Measurements from ENCODE around the gene MAEA. TPM values are rescaled to one million over a fixed set of nuclear protein-coding genes. Genes with fewer than 3 reads are reported as not detected.

The MAEA gene
- total and polyA plus RNA-seq, 2 experiments from 2014 or later, result 49.8 to 99.0 TPM

GRCh38 chr4:1345903-1346780, 56.5 kb downstream of the MAEA start (continued):
- TF ChIP-seq ZNF462 (CRISPR knock-in tag; IDR thresholded peaks at IDR 0.05) (no peak), REST (IDR thresholded peaks at IDR 0.05; ENCODE audit: unreplicated experiment) (no peak), STAT1 (IDR thresholded peaks at IDR 0.05; ENCODE audit: unreplicated experiment) (no peak), ETS1 (IDR thresholded peaks at IDR 0.05) (no peak), ZNF331 (CRISPR knock-in tag; IDR thresholded peaks at IDR 0.05; ENCODE audit: low read depth) (no peak), CREB1 (CRISPR knock-in tag; IDR thresholded peaks at IDR 0.05; ENCODE audit: low read depth) (no peak), EZH2phosphoT487 (IDR thresholded peaks at IDR 0.05; ENCODE audit: unreplicated experiment) (no peak)
